OCI-LY7 (cell line): ENCODE measurements around the gene YY1. TPM values are rescaled to one million over a fixed set of nuclear protein-coding genes. Genes with fewer than 3 reads are reported as not detected.
A peak's percentile ranks its signal among the peaks of the same experiment; 100 is the strongest.

ENCODE experiments used
- BruUV-seq: library from RNA; stranded (reverse); fragments of 400-500 nt; replicated peaks from 2 replicates; lab custom pipeline; 2021; lab: Mats Ljungman, UMichigan
- CTCF ChIA-PET: fragments of 300-600 bp; sonication (Branson Sonifier 250); formaldehyde crosslinking; loops from one replicate; lab custom pipeline; 2022; ENCODE audit warnings: antibody characterized with exemption; ENCODE audit not compliant: unreplicated experiment; lab: Charles Lee
- POLR2A ChIA-PET: fragments of 300-600 bp; sonication (Branson Sonifier 250); formaldehyde crosslinking; loops from one replicate; lab custom pipeline; 2022; ENCODE audit warnings: antibody characterized with exemption; lab: Charles Lee
- DNase-seq: peaks from one replicate; pipeline ENCODE4 v3.0.0-alpha.2; 2015; ENCODE audit warnings: low spot score
- H2AFZ ChIP-seq: fragments of 200-600 bp; sonication (generic), shearing (Covaris generic); 2 replicates; pipeline ENCODE4 v1.6.1; 2014; ENCODE audit warnings: mild to moderate bottlenecking, antibody characterized with exemption, low read length, moderate library complexity
- H3K27ac ChIP-seq: fragments of 200-600 bp; sonication (generic); 2 replicates; pipeline ENCODE4 v1.5.1; 2014; ENCODE audit warnings: mixed run types, low read depth, mild to moderate bottlenecking, moderate library complexity, low read length, inconsistent platforms; ENCODE audit not compliant: poor library complexity, severe bottlenecking
- H3K36me3 ChIP-seq: fragments of 200-600 bp; sonication (generic); 2 replicates; pipeline ENCODE4 v1.6.1; 2014; ENCODE audit warnings: mild to moderate bottlenecking, antibody characterized with exemption, low read length, moderate library complexity, mixed read lengths; ENCODE audit not compliant: insufficient read depth
- H3K4me1 ChIP-seq: fragments of 200-600 bp; sonication (generic); 2 replicates; pipeline ENCODE4 v1.5.1; 2014; ENCODE audit warnings: mild to moderate bottlenecking, low read length; ENCODE audit not compliant: insufficient read depth, poor library complexity, severe bottlenecking
- H3K4me2 ChIP-seq: fragments of 200-600 bp; sonication (generic); 2 replicates; pipeline ENCODE4 v1.6.1; 2014; ENCODE audit warnings: mild to moderate bottlenecking, low read length
- H3K4me3 ChIP-seq: fragments of 200-600 bp; sonication (generic); 2 replicates; pipeline ENCODE4 v1.5.1; 2014; ENCODE audit warnings: mild to moderate bottlenecking, low read depth, low read length; ENCODE audit not compliant: poor library complexity, severe bottlenecking
- H3K79me2 ChIP-seq: fragments of 200-600 bp; sonication (generic); 2 replicates; pipeline ENCODE4 v1.6.1; 2016; ENCODE audit warnings: low read depth, mild to moderate bottlenecking, low read length, moderate library complexity, mixed read lengths; ENCODE audit not compliant: insufficient read depth
- H3K9me2 ChIP-seq: fragments of 200-600 bp; sonication (generic); 2 replicates; pipeline ENCODE4 v1.6.1; 2016; ENCODE audit warnings: mild to moderate bottlenecking, low read length, mixed read lengths; ENCODE audit not compliant: insufficient read depth
- H3K9me3 ChIP-seq: fragments of 200-600 bp; sonication (generic); 2 replicates; pipeline ENCODE4 v1.6.1; 2014; ENCODE audit warnings: mild to moderate bottlenecking, mixed run types, low read length, mixed read lengths
- H4K20me1 ChIP-seq: fragments of 200-600 bp; sonication (generic); 2 replicates; pipeline ENCODE4 v1.6.1; 2014; ENCODE audit warnings: mild to moderate bottlenecking, antibody characterized with exemption, low read length, moderate library complexity, mixed read lengths; ENCODE audit not compliant: insufficient read depth
- EZH2phosphoT487 ChIP-seq: fragments of 200-600 bp; sonication (generic); IDR thresholded peaks from 2 replicates; pipeline ENCODE4 v1.6.1; 2018; ENCODE audit warnings: low read depth, borderline replicate concordance, mild to moderate bottlenecking, mixed run types, antibody characterized with exemption, low read length, moderate library complexity, mixed read lengths
- intact Hi-C: fragments of 100-400 bp; cut with micrococcal nuclease; formaldehyde crosslinking; loops from one replicate; pipeline ENCODE4 v1.10.0; 2022; ENCODE audit not compliant: unreplicated experiment
- total RNA-seq, 2 experiments: library from RNA; depleted of rRNA in 1 of 2; stranded (reverse); fragments of >200 nt in 1 of 2; shearing (Covaris generic) in 1 of 2; gene quantifications; 2 replicates each; pipeline ENCODE4 v1.2.3, GENCODE V29; 2014 to 2022
- TF ChIP-seq, protein P1 (sequence below): fragments of 200-600 bp; sonication (generic); conservative IDR thresholded peaks from 2 replicates; pipeline ENCODE4 v1.5.1; 2014; ENCODE audit warnings: mild to moderate bottlenecking, antibody characterized with exemption, low read length, moderate library complexity, mixed read lengths

YY1 gene
- total RNA-seq, 2 experiments from 2014 or later = 59.9 to 140 TPM

- H3K9me2 ChIP-seq = no peaks in the 10 kb centered on the region
- ChIA-PET CTCF (no interaction called here), POLR2A (interaction anchor here (0.6 to 1.8 kb wide), 7 partner anchors 9 to 156 kb away, joined by 3 to 10 read pairs (median 4); no protein-coding TSS in a partner anchor)
- peak overlapping the region; percentile 13; the same call in 1 of the 2 replicates for H2AFZ ChIP-seq
- peak overlapping the region; percentile 1 for H3K27ac ChIP-seq
- DNase-seq = peak; percentile 67
- intact Hi-C loops = no loop called here
- H3K79me2 ChIP-seq = peaks cover 4% of the 10 kb centered on the region; the same call in 1 of the 2 replicates
- no peaks in the 10 kb centered on the region; the same call in 1 of the 2 replicates for H4K20me1 ChIP-seq
- H3K4me2 ChIP-seq = peak overlapping the region; percentile 70
- H3K9me3 ChIP-seq = no peaks in the 10 kb centered on the region
- H3K4me1 ChIP-seq = peaks cover 35% of the 10 kb centered on the region
- peak overlapping the region; percentile 54 for H3K4me3 ChIP-seq
- no TSS peak for BruUV-seq
- H3K36me3 ChIP-seq = no peaks in the 10 kb centered on the region
- TF ChIP-seq EZH2phosphoT487 = no peak
- TF ChIP-seq, protein P1, sequence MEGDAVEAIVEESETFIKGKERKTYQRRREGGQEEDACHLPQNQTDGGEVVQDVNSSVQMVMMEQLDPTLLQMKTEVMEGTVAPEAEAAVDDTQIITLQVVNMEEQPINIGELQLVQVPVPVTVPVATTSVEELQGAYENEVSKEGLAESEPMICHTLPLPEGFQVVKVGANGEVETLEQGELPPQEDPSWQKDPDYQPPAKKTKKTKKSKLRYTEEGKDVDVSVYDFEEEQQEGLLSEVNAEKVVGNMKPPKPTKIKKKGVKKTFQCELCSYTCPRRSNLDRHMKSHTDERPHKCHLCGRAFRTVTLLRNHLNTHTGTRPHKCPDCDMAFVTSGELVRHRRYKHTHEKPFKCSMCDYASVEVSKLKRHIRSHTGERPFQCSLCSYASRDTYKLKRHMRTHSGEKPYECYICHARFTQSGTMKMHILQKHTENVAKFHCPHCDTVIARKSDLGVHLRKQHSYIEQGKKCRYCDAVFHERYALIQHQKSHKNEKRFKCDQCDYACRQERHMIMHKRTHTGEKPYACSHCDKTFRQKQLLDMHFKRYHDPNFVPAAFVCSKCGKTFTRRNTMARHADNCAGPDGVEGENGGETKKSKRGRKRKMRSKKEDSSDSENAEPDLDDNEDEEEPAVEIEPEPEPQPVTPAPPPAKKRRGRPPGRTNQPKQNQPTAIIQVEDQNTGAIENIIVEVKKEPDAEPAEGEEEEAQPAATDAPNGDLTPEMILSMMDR = no peak
Measured at GRCh38 chr14:100221533-100222223, 17.3 kb upstream of the YY1 start.

DNA sequence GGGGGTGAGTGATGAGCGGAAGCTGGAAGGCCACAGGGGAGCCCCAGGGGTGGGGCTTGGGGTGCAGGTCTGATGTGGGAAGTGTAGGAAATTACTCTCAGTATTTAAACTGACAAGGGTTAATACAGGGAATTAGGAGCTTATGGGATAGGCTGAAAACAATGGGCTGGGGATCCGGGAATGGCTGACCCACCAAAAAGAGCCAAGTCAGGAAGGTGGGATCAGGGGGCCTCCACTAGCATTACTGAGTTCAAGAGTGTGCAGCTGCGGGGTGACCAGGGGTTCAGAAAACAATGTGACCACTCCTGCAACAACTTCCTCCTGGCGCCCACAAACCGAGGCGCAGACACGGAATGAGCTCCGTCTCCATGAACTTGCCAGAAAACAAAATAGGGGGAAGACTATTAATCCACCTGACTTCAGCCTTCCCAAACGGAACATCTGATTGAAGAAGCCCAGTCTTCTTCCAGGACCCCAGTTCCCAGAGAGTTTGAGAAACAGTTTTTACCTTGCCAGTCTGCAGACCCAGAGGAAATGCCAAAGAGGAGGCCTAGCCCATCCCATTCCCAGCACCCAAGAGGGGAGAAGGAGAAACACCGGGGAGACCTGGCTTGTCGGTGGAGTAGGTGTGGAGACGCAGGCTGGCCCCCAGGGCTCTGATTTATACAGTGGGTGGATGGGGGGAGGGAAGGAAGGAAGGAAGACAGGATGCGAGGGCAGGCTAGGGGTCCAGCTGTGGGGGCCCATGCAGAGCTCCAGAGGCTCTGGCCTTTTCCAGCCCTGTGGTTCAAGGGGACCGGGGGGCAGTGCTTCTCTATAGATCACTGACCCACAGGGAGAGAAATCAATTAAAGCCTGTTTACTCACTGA lies 16.5 kb upstream of the YY1 start:
- H3K79me2 ChIP-seq = peaks cover 4% of the 10 kb centered on the region; the same call in 1 of the 2 replicates
- no peak overlapping the region for H3K27ac ChIP-seq
- no peaks in the 10 kb centered on the region for H3K9me2 ChIP-seq
- DNase-seq = no peak
- peak overlapping the region; percentile 13; the same call in 1 of the 2 replicates for H2AFZ ChIP-seq
- no peak for TF ChIP-seq EZH2phosphoT487
- TF ChIP-seq, protein P1 = no peak
- peak overlapping the region; percentile 70 for H3K4me2 ChIP-seq
- peaks cover 35% of the 10 kb centered on the region for H3K4me1 ChIP-seq
- peaks cover 3% of the 10 kb centered on the region; the same call in 1 of the 2 replicates for H3K36me3 ChIP-seq
- intact Hi-C loops = no loop called here
- H3K9me3 ChIP-seq = no peaks in the 10 kb centered on the region
- BruUV-seq = no TSS peak
- no peaks in the 10 kb centered on the region; the same call in 1 of the 2 replicates for H4K20me1 ChIP-seq
- POLR2A ChIA-PET = interaction anchor here (0.5 to 2.5 kb wide), 11 partner anchors 8 to 155 kb away, joined by 3 to 24 read pairs (median 5); no protein-coding TSS in a partner anchor
- CTCF ChIA-PET = no interaction called here
- peak overlapping the region; percentile 54 for H3K4me3 ChIP-seq
